ENCODE results near the gene EZH2. TPM values are rescaled to one million over a fixed set of nuclear protein-coding genes. Genes with fewer than 3 reads are reported as not detected.

EZH2 gene
- total and polyA plus RNA-seq, 2 of the 4 experiments (the other 2 are of a cell fraction) = 13.1 to 19.8 TPM

- TF ChIP-seq RCOR1 (IDR thresholded peaks at IDR 0.05; ENCODE audit: insufficient replicate concordance, low read length) = no peak
Observed at GRCh38 chr7:148761499-148762278, 122.4 kb downstream of the EZH2 start (continued).

Small RNA genes lying within 50 kb of the gene (microRNA-seq; reads per million reads assigned to microRNA genes)
- gene RF00017 (ENCODE audit: insufficient read depth, insufficient read length) = not detected
- gene RN7SL569P (ENCODE audit: insufficient read depth, insufficient read length) = not detected
- gene RNU7-20P (ENCODE audit: insufficient read depth, insufficient read length) = not detected

Small RNA genes lying within 50 kb of the gene (small RNA-seq; reads per million reads assigned to genes)
- gene RF00017 (0 reads per million in 5 experiments), gene RN7SL569P (0 reads per million in 5 experiments), gene RNU7-20P (0 reads per million in 5 experiments)

Other genes with a start within 250 kb of the EZH2 start
- gene CUL1, start 185.4 kb downstream of the EZH2 start, total RNA-seq (2012; rRNA removed) = 46.2 and 61.4 TPM in 2 replicates
- 39.4 and 44.0 TPM in 2 replicates for gene CUL1, start 185.4 kb downstream of the EZH2 start, polyA plus RNA-seq (2012; rRNA removed)
- gene PDIA4, start 144.2 kb upstream of the EZH2 start, total RNA-seq (2012; rRNA removed) = 277 and 304 TPM in 2 replicates
- 221 and 241 TPM in 2 replicates for gene PDIA4, start 144.2 kb upstream of the EZH2 start, polyA plus RNA-seq (2012; rRNA removed)
- 5.8 and 7.3 TPM in 2 replicates for gene ZNF786, start 206.4 kb upstream of the EZH2 start, total RNA-seq (2012; rRNA removed)
- gene ZNF786, start 206.4 kb upstream of the EZH2 start, polyA plus RNA-seq (2012; rRNA removed) = 2.6 and 2.8 TPM in 2 replicates
- 2.3 and 2.8 TPM in 2 replicates for gene ZNF425, start 242.0 kb upstream of the EZH2 start, total RNA-seq (2012; rRNA removed)
- gene ZNF425, start 242.0 kb upstream of the EZH2 start, polyA plus RNA-seq (2012; rRNA removed) = 1.2 TPM in 2 replicates